PC-3 (cell line): ENCODE measurements around the gene DSCAM.

ENCODE experiments used
- EZH2 ChIP-seq: fragments of 300-600 bp; sonication (generic); IDR thresholded peaks from one replicate; pipeline ENCODE4 v1.6.1; 2017; ENCODE audit warnings: antibody characterized with exemption, mild to moderate bottlenecking, low read length; ENCODE audit not compliant: unreplicated experiment
- EZH2phosphoT487 ChIP-seq: fragments of 300-600 bp; sonication (generic); IDR thresholded peaks from 2 replicates; pipeline ENCODE4 v1.6.1; 2018; ENCODE audit warnings: mild to moderate bottlenecking, antibody characterized with exemption, low read length, borderline replicate concordance
- TF ChIP-seq, protein P1 (sequence below): fragments of 300-600 bp; sonication (generic); conservative IDR thresholded peaks from 2 replicates; pipeline ENCODE4 v1.5.1; 2017; ENCODE audit warnings: antibody characterized with exemption, low read depth, mild to moderate bottlenecking, low read length

DNA sequence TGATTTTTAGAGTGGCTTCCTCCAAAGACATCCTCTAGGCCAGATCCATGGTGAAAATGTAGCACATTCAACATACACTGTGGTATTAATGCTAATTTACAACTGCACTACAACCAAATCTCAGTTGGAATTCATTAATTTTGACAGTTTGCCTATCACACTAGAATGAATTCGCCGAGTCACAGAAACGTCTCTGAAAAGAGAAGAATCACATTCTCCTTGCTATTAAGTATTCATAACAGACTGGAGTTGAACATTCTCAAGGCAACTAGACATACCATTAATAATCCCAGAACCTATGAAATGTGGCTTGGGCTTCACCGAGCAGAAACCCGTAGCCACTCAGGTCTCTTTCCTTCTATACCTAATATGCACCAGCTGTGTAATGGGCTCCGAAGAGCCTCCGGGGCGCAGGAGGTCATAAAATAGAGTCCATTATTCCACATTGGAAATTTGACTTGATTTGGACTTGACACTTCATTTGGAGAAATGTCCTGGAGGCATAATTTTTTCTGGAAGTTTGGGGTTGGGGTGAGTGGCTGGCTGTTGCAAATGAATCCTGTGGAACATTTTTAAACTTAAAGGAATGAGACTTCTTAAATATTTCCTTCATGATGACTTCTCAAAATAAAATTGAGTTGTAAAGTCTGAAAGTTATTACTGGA is 117.1 kb downstream of the DSCAM start:
- TF ChIP-seq, protein P1, sequence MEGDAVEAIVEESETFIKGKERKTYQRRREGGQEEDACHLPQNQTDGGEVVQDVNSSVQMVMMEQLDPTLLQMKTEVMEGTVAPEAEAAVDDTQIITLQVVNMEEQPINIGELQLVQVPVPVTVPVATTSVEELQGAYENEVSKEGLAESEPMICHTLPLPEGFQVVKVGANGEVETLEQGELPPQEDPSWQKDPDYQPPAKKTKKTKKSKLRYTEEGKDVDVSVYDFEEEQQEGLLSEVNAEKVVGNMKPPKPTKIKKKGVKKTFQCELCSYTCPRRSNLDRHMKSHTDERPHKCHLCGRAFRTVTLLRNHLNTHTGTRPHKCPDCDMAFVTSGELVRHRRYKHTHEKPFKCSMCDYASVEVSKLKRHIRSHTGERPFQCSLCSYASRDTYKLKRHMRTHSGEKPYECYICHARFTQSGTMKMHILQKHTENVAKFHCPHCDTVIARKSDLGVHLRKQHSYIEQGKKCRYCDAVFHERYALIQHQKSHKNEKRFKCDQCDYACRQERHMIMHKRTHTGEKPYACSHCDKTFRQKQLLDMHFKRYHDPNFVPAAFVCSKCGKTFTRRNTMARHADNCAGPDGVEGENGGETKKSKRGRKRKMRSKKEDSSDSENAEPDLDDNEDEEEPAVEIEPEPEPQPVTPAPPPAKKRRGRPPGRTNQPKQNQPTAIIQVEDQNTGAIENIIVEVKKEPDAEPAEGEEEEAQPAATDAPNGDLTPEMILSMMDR, result no peak
- no peak for TF ChIP-seq EZH2
- no peak for TF ChIP-seq EZH2phosphoT487
